Measurements from ENCODE around the gene MDK. TPM values are rescaled to one million over a fixed set of nuclear protein-coding genes. Genes with fewer than 3 reads are reported as not detected.

MDK gene
- polyA plus RNA-seq, 2 of the 4 experiments (the other 2 are of a cell fraction): 13.6 to 18.4 TPM

DNA sequence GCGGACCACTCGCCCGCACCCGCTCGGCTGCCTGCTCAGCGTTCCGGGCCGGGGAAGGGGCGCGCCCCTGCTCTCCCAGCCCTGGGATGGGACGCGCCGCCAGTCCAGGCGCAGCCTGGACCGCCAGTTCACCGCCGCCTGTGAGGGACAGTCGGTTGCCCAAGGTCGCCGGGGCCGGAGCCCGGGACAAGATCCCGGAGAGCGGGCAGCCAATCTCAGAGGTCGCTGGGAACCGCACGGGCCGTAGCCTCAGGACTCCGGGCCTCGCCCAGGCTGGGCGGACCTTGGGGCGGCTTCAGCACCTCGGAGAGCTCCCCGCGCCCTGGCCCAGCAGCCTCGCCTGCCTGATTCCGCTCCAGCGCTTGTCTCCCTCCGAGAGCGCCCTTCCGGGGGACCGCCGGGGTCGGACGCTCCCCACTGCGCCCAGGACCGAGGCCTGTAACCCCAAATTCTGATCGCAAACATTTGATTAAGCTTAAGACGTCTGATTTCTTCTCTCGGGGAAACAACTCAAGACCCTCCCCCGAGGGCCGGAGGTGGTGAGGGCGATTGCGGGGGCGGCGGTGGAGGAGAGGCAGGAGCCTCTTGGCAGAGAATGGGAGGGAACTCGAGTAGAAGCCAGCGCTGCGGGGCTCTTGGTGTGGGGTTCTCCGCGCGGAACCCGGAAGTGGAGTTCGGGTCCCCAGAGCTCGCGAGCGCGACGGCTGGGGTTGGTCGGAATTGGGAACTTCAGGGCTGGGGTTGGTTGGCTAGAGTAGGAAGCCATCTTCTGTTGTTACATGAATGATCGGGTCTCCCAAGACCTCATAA, 11.2 kb downstream of the MDK start (continued):
- TF ChIP-seq MAZ (IDR thresholded peaks at IDR 0.05; ENCODE audit: borderline replicate concordance, low read depth, low read length) (no peak), FOSB (CRISPR knock-in tag; IDR thresholded peaks at IDR 0.05) (no peak), RFX5 (IDR thresholded peaks at IDR 0.05) (no peak)

DNA sequence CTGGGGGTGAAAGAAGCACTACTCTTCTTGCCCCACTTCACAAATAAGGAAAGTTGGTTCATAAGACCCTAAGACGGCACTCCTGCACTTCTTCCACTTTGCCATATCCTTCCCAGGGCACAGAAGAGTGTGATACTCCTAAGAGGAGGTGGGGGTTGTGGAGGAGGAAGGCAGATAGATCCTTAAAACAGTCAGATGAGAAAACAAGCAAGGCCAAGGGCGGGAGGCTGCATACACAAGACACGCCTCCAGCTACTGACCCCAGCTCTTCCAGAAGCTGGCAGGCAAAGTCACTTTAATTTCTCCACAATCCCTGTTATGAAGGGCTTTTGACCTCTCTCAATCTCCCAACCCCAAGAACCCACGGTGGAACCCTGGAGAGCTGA, 11.8 kb downstream of the MDK start:
- no peak overlapping the region for H3K4me3 ChIP-seq
- H3K27ac ChIP-seq: no peak overlapping the region
- CTCF ChIA-PET: interaction anchor here (0.6 to 10.2 kb wide), 9 partner anchors 10 to 300 kb away, joined by 3 to 220 read pairs (median 7); partner anchors contain the start of gene MDK
- DNase-seq (ENCODE audit: low read depth in 1 of 2, low spot score in 1 of 2) (no peak), ATAC-seq (no peak), FAIRE-seq (no peak)
- 77% methylated on average over 4 of the region's 4 CpGs for WGBS (ENCODE audit: missing lambda C conversion rate)
- POLR2A ChIA-PET: no interaction called here
- H3K4me2 ChIP-seq: no peak overlapping the region
- H3K4me1 ChIP-seq: peaks cover 18% of the 10 kb centered on the region; the same call in 2 of the 3 replicates
- TF ChIP-seq ZNF302 (CRISPR knock-in tag; IDR thresholded peaks at IDR 0.05) (no peak), RFX5 (IDR thresholded peaks at IDR 0.05) (no peak), HDAC2 (IDR thresholded peaks at IDR 0.05) (no peak)
- TF ChIP-seq, protein P1, sequence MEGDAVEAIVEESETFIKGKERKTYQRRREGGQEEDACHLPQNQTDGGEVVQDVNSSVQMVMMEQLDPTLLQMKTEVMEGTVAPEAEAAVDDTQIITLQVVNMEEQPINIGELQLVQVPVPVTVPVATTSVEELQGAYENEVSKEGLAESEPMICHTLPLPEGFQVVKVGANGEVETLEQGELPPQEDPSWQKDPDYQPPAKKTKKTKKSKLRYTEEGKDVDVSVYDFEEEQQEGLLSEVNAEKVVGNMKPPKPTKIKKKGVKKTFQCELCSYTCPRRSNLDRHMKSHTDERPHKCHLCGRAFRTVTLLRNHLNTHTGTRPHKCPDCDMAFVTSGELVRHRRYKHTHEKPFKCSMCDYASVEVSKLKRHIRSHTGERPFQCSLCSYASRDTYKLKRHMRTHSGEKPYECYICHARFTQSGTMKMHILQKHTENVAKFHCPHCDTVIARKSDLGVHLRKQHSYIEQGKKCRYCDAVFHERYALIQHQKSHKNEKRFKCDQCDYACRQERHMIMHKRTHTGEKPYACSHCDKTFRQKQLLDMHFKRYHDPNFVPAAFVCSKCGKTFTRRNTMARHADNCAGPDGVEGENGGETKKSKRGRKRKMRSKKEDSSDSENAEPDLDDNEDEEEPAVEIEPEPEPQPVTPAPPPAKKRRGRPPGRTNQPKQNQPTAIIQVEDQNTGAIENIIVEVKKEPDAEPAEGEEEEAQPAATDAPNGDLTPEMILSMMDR (IDR thresholded peaks at IDR 0.05): no peak
- no peaks in the 10 kb centered on the region for H3K9me3 ChIP-seq

DNA sequence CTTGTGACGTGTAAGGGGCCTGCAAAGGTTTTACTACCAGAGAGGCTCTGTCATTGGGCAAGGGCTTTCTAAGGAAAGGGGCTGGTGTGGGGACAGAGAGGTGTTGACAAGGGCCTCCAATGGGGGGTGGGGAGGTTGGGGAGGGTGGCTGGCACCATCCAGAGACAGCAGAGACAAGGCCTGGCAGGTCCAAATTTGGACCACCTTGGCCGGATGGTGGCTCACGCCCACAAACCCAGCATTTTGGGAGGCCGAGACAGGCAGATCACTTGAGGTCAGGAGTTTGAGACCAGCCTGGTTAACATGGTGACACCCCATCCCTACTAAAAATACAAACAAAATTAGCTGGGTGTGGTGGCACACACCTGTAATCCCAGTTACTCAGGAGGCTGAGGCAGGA, 12.3 kb downstream of the MDK start:
- Histone ChIP-seq H3K27ac (no peak overlapping the region), H3K4me1 (peaks cover 18% of the 10 kb centered on the region; the same call in 2 of the 3 replicates), H3K4me3 (no peak overlapping the region), H3K9me3 (no peaks in the 10 kb centered on the region), H3K4me2 (no peak overlapping the region)
- ChIA-PET CTCF (interaction anchor here (0.6 to 10.2 kb wide), 4 partner anchors 10 to 136 kb away, joined by 3 to 220 read pairs (median 18); partner anchors contain the start of gene MDK), POLR2A (no interaction called here)
- WGBS (ENCODE audit: missing lambda C conversion rate): 83% methylated on average over 4 of the region's 4 CpGs
- TF ChIP-seq MAZ (IDR thresholded peaks at IDR 0.05; ENCODE audit: borderline replicate concordance, low read depth, low read length) (no peak), CHD4 (IDR thresholded peaks at IDR 0.05; ENCODE audit: borderline replicate concordance) (no peak), CBX2 (IDR thresholded peaks at IDR 0.05; ENCODE audit: borderline replicate concordance, low read depth) (no peak), POLR2A (IDR thresholded peaks at IDR 0.05; ENCODE audit: low read length) (no peak)
- TF ChIP-seq, protein P2, sequence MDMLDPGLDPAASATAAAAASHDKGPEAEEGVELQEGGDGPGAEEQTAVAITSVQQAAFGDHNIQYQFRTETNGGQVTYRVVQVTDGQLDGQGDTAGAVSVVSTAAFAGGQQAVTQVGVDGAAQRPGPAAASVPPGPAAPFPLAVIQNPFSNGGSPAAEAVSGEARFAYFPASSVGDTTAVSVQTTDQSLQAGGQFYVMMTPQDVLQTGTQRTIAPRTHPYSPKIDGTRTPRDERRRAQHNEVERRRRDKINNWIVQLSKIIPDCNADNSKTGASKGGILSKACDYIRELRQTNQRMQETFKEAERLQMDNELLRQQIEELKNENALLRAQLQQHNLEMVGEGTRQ (IDR thresholded peaks at IDR 0.05): no peak
- TF ChIP-seq, protein P3, sequence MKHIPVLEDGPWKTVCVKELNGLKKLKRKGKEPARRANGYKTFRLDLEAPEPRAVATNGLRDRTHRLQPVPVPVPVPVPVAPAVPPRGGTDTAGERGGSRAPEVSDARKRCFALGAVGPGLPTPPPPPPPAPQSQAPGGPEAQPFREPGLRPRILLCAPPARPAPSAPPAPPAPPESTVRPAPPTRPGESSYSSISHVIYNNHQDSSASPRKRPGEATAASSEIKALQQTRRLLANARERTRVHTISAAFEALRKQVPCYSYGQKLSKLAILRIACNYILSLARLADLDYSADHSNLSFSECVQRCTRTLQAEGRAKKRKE (CRISPR knock-in tag; IDR thresholded peaks at IDR 0.05; ENCODE audit: low read depth): no peak
- DNase-seq (ENCODE audit: low read depth in 1 of 2, low spot score in 1 of 2) (no peak), FAIRE-seq (no peak), ATAC-seq (no peak)

DNA sequence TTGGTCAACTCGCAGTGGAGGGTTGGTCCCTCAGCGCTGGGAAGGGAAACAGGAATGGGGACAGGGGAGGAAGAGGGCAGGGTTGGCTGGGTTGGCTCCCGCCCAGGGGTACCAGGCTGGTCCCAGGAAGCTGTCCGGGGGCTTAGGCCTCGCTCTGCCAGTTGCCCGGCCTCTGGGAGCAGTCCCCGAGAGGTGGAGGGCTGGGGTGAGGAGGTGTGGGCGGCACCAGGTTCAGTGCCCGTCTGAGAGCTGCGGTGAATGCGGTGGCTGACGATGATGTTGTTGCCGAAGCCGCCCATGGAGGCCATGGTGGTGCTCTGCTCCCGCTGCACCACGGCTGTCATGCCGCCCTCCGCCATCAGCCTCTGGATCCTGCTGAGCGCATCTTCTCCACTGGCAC, 16.1 kb downstream of the MDK start:
- 94% methylated on average over 12 of the region's 19 CpGs for WGBS (ENCODE audit: missing lambda C conversion rate)
- H3K27ac ChIP-seq: no peak overlapping the region
- FAIRE-seq: no peak
- TF ChIP-seq RAD21 (conservative IDR thresholded peaks at IDR 0.05 in 1 of 2, IDR thresholded peaks at IDR 0.05 in 1 of 2) (no peak), SREBF2 (IDR thresholded peaks at IDR 0.05) (no peak), CBX8 (IDR thresholded peaks at IDR 0.05) (no peak), RFX5 (IDR thresholded peaks at IDR 0.05) (no peak), NFE2L2 (conservative IDR thresholded peaks at IDR 0.05; ENCODE audit: low read length) (no peak), ZFP36 (IDR thresholded peaks at IDR 0.05; ENCODE audit: borderline replicate concordance, partially characterized antibody) (no peak), EHF (CRISPR knock-in tag; IDR thresholded peaks at IDR 0.05) (no peak), HDAC2 (IDR thresholded peaks at IDR 0.05) (no peak)
- TF ChIP-seq, protein P4, sequence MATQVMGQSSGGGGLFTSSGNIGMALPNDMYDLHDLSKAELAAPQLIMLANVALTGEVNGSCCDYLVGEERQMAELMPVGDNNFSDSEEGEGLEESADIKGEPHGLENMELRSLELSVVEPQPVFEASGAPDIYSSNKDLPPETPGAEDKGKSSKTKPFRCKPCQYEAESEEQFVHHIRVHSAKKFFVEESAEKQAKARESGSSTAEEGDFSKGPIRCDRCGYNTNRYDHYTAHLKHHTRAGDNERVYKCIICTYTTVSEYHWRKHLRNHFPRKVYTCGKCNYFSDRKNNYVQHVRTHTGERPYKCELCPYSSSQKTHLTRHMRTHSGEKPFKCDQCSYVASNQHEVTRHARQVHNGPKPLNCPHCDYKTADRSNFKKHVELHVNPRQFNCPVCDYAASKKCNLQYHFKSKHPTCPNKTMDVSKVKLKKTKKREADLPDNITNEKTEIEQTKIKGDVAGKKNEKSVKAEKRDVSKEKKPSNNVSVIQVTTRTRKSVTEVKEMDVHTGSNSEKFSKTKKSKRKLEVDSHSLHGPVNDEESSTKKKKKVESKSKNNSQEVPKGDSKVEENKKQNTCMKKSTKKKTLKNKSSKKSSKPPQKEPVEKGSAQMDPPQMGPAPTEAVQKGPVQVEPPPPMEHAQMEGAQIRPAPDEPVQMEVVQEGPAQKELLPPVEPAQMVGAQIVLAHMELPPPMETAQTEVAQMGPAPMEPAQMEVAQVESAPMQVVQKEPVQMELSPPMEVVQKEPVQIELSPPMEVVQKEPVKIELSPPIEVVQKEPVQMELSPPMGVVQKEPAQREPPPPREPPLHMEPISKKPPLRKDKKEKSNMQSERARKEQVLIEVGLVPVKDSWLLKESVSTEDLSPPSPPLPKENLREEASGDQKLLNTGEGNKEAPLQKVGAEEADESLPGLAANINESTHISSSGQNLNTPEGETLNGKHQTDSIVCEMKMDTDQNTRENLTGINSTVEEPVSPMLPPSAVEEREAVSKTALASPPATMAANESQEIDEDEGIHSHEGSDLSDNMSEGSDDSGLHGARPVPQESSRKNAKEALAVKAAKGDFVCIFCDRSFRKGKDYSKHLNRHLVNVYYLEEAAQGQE (IDR thresholded peaks at IDR 0.05): no peak
- H3K4me2 ChIP-seq: no peak overlapping the region
- no peak overlapping the region for H3K4me3 ChIP-seq
- no peaks in the 10 kb centered on the region for H3K9me3 ChIP-seq
- no peaks in the 10 kb centered on the region for H3K4me1 ChIP-seq
- ATAC-seq: no peak
- ChIA-PET POLR2A (no interaction called here), CTCF (interaction anchor here (1.7 to 7.4 kb wide), 3 partner anchors 10 to 18 kb away, joined by 6 to 56 read pairs (median 8); no protein-coding TSS in a partner anchor)
- DNase-seq (ENCODE audit: low read depth in 1 of 2, low spot score in 1 of 2): no peak

All from A549 (cell line).